ENCODE measurements around the gene C3.
A peak's percentile ranks its signal among the peaks of the same experiment; 100 is the strongest.

Gene C3

GRCh38 chr19:6730153-6730804 lies 9.8 kb upstream of the C3 start:
- no peak for DNase-seq

- DNase-seq = no peak
Observed at GRCh38 chr19:6729573-6730152, 9.2 kb upstream of the C3 start.

GRCh38 chr19:6728346-6728745 lies 7.9 kb upstream of the C3 start:
- no peak for DNase-seq

- DNase-seq = no peak
Observed at GRCh38 chr19:6725513-6726231, 5.2 kb upstream of the C3 start.

GRCh38 chr19:6724631-6725492 lies 4.4 kb upstream of the C3 start:
- DNase-seq = no peak

- DNase-seq = no peak
Observed at GRCh38 chr19:6723738-6724137, 3.3 kb upstream of the C3 start.

- no peak for DNase-seq
Observed at GRCh38 chr19:6723108-6723618, 2.7 kb upstream of the C3 start.

GRCh38 chr19:6721773-6722172 lies 1.3 kb upstream of the C3 start:
- no peak for DNase-seq

GRCh38 chr19:6721138-6721474 lies 656 bp upstream of the C3 start:
- DNase-seq = no peak

- DNase-seq = no peak
Observed at GRCh38 chr19:6719992-6720368, 470 bp downstream of the C3 start.

GRCh38 chr19:6719540-6719861 lies 949 bp downstream of the C3 start:
- no peak for DNase-seq

- peak; percentile 21 for DNase-seq
Observed at GRCh38 chr19:6718741-6719539, 1.5 kb downstream of the C3 start.

GRCh38 chr19:6718111-6718740 lies 2.2 kb downstream of the C3 start:
- no peak for DNase-seq

GRCh38 chr19:6717441-6717971 lies 2.9 kb downstream of the C3 start:
- DNase-seq = peak; percentile 48

GRCh38 chr19:6717036-6717435 lies 3.4 kb downstream of the C3 start:
- no peak for DNase-seq

GRCh38 chr19:6716610-6716970 lies 3.9 kb downstream of the C3 start:
- DNase-seq = no peak

- no peak for DNase-seq
Observed at GRCh38 chr19:6714749-6715555, 5.5 kb downstream of the C3 start.

- no peak for DNase-seq
Observed at GRCh38 chr19:6713773-6714692, 6.4 kb downstream of the C3 start.

GRCh38 chr19:6712692-6713670 lies 7.5 kb downstream of the C3 start:
- no peak for DNase-seq

All from eye (tissue), 1 donor.